Measurements from ENCODE around the gene PDE6G. TPM values are rescaled to one million over a fixed set of nuclear protein-coding genes. Genes with fewer than 3 reads are reported as not detected.
A peak's percentile ranks its signal among the peaks of the same experiment; 100 is the strongest.

Gene PDE6G
- total RNA-seq, 1 experiment from 2014 or later = 0.85 TPM

DNA sequence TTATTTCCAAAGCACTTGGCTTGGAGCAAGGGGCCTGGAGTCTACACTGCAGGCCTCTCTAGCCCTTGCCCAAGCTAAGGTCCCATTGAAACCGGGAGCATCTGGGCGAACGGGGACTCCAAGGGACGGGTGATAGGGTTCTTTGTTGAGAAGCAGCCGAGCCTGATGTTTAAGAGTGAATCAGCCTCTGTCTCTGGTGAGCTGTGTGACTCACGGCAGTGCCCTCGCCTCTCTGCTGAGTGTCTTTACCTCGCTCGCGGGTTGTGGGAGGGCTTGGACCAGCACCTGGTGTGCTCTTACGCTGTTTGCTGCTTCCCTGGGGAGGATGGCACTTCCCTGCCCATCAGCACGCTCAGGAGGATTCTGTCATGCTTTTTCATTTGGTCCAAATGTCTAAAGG, 28.8 kb upstream of the PDE6G start:
- peak overlapping the region; percentile 96 for H3K27ac ChIP-seq (ENCODE audit: low read length)
- intact Hi-C loops (cut with micrococcal nuclease; ENCODE audit: unreplicated experiment) = no loop called here
- H3K9me3 ChIP-seq (ENCODE audit: control insufficient read depth, insufficient read depth, low read depth, low read length) = no peaks in the 10 kb centered on the region
- peaks cover 23% of the 10 kb centered on the region for H3K4me1 ChIP-seq (ENCODE audit: control insufficient read depth, insufficient read depth, low read length)
- peaks cover 22% of the 10 kb centered on the region; the same call in 1 of the 2 replicates for H3K36me3 ChIP-seq (ENCODE audit: control insufficient read depth, insufficient read depth, low read length)
- BruUV-seq (replicated peaks) = no TSS peak
- no peaks in the 10 kb centered on the region for H3K27me3 ChIP-seq (ENCODE audit: control insufficient read depth, insufficient read depth, low read length)
- ChIA-PET CTCF (interaction anchor here (0.7 kb wide), 1 partner anchor 72 kb away, joined by 3 read pairs; no protein-coding TSS in a partner anchor), POLR2A (no interaction called here)
- no peak for DNase-seq (ENCODE audit: low read depth, low spot score)
- TF ChIP-seq SIN3A (IDR thresholded peaks at IDR 0.05; ENCODE audit: borderline replicate concordance, insufficient read depth, low read depth, low read length) (0 out of 2 replicates have a peak, but pooled peaks have one; percentile 15), TCF7L2 (IDR thresholded peaks at IDR 0.05; ENCODE audit: low read depth, low read length) (no peak)
- TF ChIP-seq, protein P1, sequence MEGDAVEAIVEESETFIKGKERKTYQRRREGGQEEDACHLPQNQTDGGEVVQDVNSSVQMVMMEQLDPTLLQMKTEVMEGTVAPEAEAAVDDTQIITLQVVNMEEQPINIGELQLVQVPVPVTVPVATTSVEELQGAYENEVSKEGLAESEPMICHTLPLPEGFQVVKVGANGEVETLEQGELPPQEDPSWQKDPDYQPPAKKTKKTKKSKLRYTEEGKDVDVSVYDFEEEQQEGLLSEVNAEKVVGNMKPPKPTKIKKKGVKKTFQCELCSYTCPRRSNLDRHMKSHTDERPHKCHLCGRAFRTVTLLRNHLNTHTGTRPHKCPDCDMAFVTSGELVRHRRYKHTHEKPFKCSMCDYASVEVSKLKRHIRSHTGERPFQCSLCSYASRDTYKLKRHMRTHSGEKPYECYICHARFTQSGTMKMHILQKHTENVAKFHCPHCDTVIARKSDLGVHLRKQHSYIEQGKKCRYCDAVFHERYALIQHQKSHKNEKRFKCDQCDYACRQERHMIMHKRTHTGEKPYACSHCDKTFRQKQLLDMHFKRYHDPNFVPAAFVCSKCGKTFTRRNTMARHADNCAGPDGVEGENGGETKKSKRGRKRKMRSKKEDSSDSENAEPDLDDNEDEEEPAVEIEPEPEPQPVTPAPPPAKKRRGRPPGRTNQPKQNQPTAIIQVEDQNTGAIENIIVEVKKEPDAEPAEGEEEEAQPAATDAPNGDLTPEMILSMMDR (IDR thresholded peaks at IDR 0.05) = no peak
- peak overlapping the region; percentile 71 to 78 for H3K4me3 ChIP-seq (ENCODE audit: low read depth in 2 of 2, low read length in 2 of 2)
- no peak; the same call in 1 of the 2 replicates for ATAC-seq
- in situ Hi-C loops (cut with HindIII; ENCODE audit: low pct_unique_long_range_greater_than_20kb, low sequenced_read_pairs) = no loop called here

DNA sequence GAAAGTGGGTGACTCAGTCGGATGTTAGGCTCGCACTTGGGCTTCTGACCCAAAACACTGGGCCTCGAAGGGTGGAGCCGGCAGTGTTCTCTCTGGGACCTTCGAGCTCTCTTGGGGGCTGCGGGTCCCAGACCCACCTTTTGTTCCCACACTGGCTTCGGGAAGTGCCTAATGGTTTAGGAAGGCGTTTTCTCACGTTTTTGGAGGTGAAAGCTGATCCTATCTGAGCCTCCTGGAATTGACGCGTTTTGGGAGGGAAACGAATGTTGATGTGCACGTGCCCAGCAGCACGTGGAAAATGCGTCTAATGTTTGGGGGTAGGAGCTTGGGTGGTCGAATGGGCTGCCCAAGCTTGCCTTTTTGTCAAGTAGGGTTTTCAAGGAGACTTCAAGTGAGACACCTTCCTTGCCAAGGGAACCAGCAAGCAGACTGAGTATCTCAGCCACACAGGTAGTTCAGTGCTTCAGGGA, 28.1 kb upstream of the PDE6G start:
- H3K27ac ChIP-seq (ENCODE audit: low read length) = peak overlapping the region; percentile 96
- H3K27me3 ChIP-seq (ENCODE audit: control insufficient read depth, insufficient read depth, low read length) = no peaks in the 10 kb centered on the region
- intact Hi-C loops (cut with micrococcal nuclease; ENCODE audit: unreplicated experiment) = no loop called here
- POLR2A ChIA-PET = no interaction called here
- no peak for DNase-seq (ENCODE audit: low read depth, low spot score)
- ATAC-seq = no peak
- peak overlapping the region; percentile 71 to 78 for H3K4me3 ChIP-seq (ENCODE audit: low read depth in 2 of 2, low read length in 2 of 2)
- BruUV-seq (replicated peaks) = TSS peak; percentile 82
- peaks cover 22% of the 10 kb centered on the region; the same call in 1 of the 2 replicates for H3K36me3 ChIP-seq (ENCODE audit: control insufficient read depth, insufficient read depth, low read length)
- in situ Hi-C loops (cut with HindIII; ENCODE audit: low pct_unique_long_range_greater_than_20kb, low sequenced_read_pairs) = no loop called here
- H3K9me3 ChIP-seq (ENCODE audit: control insufficient read depth, insufficient read depth, low read depth, low read length) = no peaks in the 10 kb centered on the region
- peaks cover 23% of the 10 kb centered on the region for H3K4me1 ChIP-seq (ENCODE audit: control insufficient read depth, insufficient read depth, low read length)
- TF ChIP-seq, protein P1 (IDR thresholded peaks at IDR 0.05) = no peak
- no peak for TF ChIP-seq TCF7L2 (IDR thresholded peaks at IDR 0.05; ENCODE audit: low read depth, low read length)
- TF ChIP-seq, protein P2, sequence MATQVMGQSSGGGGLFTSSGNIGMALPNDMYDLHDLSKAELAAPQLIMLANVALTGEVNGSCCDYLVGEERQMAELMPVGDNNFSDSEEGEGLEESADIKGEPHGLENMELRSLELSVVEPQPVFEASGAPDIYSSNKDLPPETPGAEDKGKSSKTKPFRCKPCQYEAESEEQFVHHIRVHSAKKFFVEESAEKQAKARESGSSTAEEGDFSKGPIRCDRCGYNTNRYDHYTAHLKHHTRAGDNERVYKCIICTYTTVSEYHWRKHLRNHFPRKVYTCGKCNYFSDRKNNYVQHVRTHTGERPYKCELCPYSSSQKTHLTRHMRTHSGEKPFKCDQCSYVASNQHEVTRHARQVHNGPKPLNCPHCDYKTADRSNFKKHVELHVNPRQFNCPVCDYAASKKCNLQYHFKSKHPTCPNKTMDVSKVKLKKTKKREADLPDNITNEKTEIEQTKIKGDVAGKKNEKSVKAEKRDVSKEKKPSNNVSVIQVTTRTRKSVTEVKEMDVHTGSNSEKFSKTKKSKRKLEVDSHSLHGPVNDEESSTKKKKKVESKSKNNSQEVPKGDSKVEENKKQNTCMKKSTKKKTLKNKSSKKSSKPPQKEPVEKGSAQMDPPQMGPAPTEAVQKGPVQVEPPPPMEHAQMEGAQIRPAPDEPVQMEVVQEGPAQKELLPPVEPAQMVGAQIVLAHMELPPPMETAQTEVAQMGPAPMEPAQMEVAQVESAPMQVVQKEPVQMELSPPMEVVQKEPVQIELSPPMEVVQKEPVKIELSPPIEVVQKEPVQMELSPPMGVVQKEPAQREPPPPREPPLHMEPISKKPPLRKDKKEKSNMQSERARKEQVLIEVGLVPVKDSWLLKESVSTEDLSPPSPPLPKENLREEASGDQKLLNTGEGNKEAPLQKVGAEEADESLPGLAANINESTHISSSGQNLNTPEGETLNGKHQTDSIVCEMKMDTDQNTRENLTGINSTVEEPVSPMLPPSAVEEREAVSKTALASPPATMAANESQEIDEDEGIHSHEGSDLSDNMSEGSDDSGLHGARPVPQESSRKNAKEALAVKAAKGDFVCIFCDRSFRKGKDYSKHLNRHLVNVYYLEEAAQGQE (IDR thresholded peaks at IDR 0.05; ENCODE audit: insufficient read depth in 1 of 2, low read depth in 2 of 2, low read length in 1 of 2) = no peak
- no peak for TF ChIP-seq POLR2AphosphoS5 (IDR thresholded peaks at IDR 0.05; ENCODE audit: low read depth, low read length)
- CTCF ChIA-PET = interaction anchor here (1.1 kb wide), 1 partner anchor 9 kb away, joined by 3 read pairs; no protein-coding TSS in a partner anchor
